Measurements from ENCODE around the gene FAM131C.
"Not testable (repeated sequence)": the region's sequence is repeated elsewhere in the genome, so short reads cannot be mapped to it uniquely, and the experiment has no call there.

DNA sequence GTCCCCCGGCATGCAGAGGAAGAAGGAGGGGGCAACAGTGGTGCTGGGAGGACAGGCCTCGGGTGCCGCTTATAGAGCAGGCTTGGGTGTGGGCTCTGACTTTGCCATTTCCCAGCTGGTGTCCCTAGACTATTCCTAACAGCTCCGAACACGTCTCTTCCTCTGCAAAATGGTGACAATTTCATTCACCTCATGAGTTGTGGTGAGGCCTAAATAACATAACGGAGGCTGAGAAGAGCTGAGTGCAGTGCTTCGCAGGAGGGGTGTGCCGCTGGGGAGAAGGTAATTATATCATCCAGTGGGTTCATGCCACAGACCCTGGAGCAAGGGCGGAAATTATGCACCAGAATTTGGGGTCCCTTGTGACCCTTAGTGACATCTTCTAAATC, 10.8 kb downstream of the FAM131C start:
- TF ChIP-seq, protein P1, sequence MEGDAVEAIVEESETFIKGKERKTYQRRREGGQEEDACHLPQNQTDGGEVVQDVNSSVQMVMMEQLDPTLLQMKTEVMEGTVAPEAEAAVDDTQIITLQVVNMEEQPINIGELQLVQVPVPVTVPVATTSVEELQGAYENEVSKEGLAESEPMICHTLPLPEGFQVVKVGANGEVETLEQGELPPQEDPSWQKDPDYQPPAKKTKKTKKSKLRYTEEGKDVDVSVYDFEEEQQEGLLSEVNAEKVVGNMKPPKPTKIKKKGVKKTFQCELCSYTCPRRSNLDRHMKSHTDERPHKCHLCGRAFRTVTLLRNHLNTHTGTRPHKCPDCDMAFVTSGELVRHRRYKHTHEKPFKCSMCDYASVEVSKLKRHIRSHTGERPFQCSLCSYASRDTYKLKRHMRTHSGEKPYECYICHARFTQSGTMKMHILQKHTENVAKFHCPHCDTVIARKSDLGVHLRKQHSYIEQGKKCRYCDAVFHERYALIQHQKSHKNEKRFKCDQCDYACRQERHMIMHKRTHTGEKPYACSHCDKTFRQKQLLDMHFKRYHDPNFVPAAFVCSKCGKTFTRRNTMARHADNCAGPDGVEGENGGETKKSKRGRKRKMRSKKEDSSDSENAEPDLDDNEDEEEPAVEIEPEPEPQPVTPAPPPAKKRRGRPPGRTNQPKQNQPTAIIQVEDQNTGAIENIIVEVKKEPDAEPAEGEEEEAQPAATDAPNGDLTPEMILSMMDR (conservative IDR thresholded peaks at IDR 0.05 in 1 of 2, IDR thresholded peaks at IDR 0.05 in 1 of 2; ENCODE audit: extremely low read depth in 1 of 2, insufficient read depth in 1 of 2, low read depth in 1 of 2, low read length in 2 of 2), result not testable (repeated sequence)
- TF ChIP-seq EZH2 (IDR thresholded peaks at IDR 0.05; ENCODE audit: borderline replicate concordance, low read length), result not testable (repeated sequence)

All from mammary epithelial cell (primary cell).